ENCODE results near the gene NCMAP. TPM values are rescaled to one million over a fixed set of nuclear protein-coding genes. Genes with fewer than 3 reads are reported as not detected.

NCMAP gene
- total RNA-seq, 1 donor from 2014 or later = 0.49 TPM

GRCh38 chr1:24558902-24559791 lies 3.3 kb downstream of the NCMAP start:
- Histone ChIP-seq H4K20me1 (ENCODE audit: low read depth) (no peaks in the 10 kb centered on the region), H3K9ac (no peak overlapping the region), H3K27ac (no peak overlapping the region), H2AFZ (replicated peaks) (peak overlapping the region; percentile 86), H3F3A (ENCODE audit: low read depth) (no peaks in the 10 kb centered on the region), H3K79me2 (ENCODE audit: low read depth) (no peaks in the 10 kb centered on the region), H3K9me3 (ENCODE audit: low read depth) (no peaks in the 10 kb centered on the region), H3K4me1 (no peaks in the 10 kb centered on the region), H3K27me3 (peaks cover 44% of the 10 kb centered on the region), H3K4me2 (no peak overlapping the region), H3K36me3 (no peaks in the 10 kb centered on the region), H3K4me3 (no peak overlapping the region)
- Mint-ChIP-seq H3K36me3 (no peaks in the 10 kb centered on the region), H3K9me3 (no peaks in the 10 kb centered on the region), H3K4me1 (peaks cover 56% of the 10 kb centered on the region), H3K27ac (no peak overlapping the region), H3K27me3 (ENCODE audit: insufficient read depth, low read depth) (peaks cover 30% of the 10 kb centered on the region), H3K4me3 (no peak overlapping the region)
- DNase-seq (ENCODE audit: low spot score) = peak; percentile 47
- TF ChIP-seq EZH2 (IDR thresholded peaks at IDR 0.05) = no peak
- TF ChIP-seq EZH2phosphoT487 (IDR thresholded peaks at IDR 0.05) = no peak
- TF ChIP-seq CTCF (IDR thresholded peaks at IDR 0.05) = no peak

GRCh38 chr1:24560361-24560760 lies 4.5 kb downstream of the NCMAP start:
- no peak overlapping the region for H3K4me3 ChIP-seq
- H3K9me3 ChIP-seq (ENCODE audit: low read depth) = no peaks in the 10 kb centered on the region
- peaks cover 27% of the 10 kb centered on the region for H3K27me3 Mint-ChIP-seq (ENCODE audit: insufficient read depth, low read depth)
- no peak for TF ChIP-seq EZH2phosphoT487 (IDR thresholded peaks at IDR 0.05)
- TF ChIP-seq EZH2 (IDR thresholded peaks at IDR 0.05) = no peak
- no peak for TF ChIP-seq CTCF (IDR thresholded peaks at IDR 0.05)
- DNase-seq (ENCODE audit: low spot score) = no peak
- no peaks in the 10 kb centered on the region for H3K79me2 ChIP-seq (ENCODE audit: low read depth)
- no peaks in the 10 kb centered on the region for H3K36me3 Mint-ChIP-seq
- H3K9ac ChIP-seq = no peak overlapping the region
- H4K20me1 ChIP-seq (ENCODE audit: low read depth) = no peaks in the 10 kb centered on the region
- no peaks in the 10 kb centered on the region for H3K36me3 ChIP-seq
- no peak overlapping the region for H3K27ac ChIP-seq
- H3K4me1 ChIP-seq = no peaks in the 10 kb centered on the region
- no peaks in the 10 kb centered on the region for H3F3A ChIP-seq (ENCODE audit: low read depth)
- no peak overlapping the region for H2AFZ ChIP-seq (replicated peaks)
- H3K4me1 Mint-ChIP-seq = peaks cover 48% of the 10 kb centered on the region
- no peak overlapping the region for H3K4me2 ChIP-seq
- H3K9me3 Mint-ChIP-seq = no peaks in the 10 kb centered on the region
- no peak overlapping the region for H3K4me3 Mint-ChIP-seq
- H3K27me3 ChIP-seq = peaks cover 31% of the 10 kb centered on the region
- H3K27ac Mint-ChIP-seq = peak overlapping the region; percentile 12

DNA sequence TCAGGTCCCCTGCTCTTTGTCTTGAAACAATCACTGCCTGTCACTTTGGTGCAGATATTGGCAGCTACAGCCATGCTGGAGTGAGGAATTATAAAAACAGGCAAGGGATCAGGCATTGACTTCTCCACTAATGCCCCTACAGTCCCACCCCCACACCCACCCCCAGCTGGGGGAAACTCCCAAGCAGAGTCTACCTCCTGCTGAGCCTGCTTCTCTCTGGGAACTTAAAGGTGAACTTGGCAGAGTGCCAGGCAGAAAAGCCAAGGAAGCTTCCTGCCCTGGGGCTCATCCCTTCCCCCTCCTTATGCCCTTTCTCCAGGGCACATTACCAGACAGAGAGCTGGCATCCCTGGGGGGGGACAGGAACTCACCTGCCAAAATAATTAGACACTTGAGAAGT lies 6.7 kb downstream of the NCMAP start:
- TF ChIP-seq EZH2phosphoT487 (IDR thresholded peaks at IDR 0.05) (no peak), CTCF (IDR thresholded peaks at IDR 0.05) (no peak), EZH2 (IDR thresholded peaks at IDR 0.05) (no peak)

More for the DNA sequence above, 6.7 kb downstream of the NCMAP start:
- H3K27me3 Mint-ChIP-seq (ENCODE audit: insufficient read depth, low read depth) = peaks cover 14% of the 10 kb centered on the region
- Histone ChIP-seq H3K27me3 (peaks cover 9% of the 10 kb centered on the region), H3K4me3 (no peak overlapping the region), H3K9ac (no peak overlapping the region), H2AFZ (replicated peaks) (no peak overlapping the region), H3F3A (ENCODE audit: low read depth) (no peaks in the 10 kb centered on the region), H3K4me1 (no peaks in the 10 kb centered on the region), H3K79me2 (ENCODE audit: low read depth) (no peaks in the 10 kb centered on the region), H3K27ac (no peak overlapping the region), H4K20me1 (ENCODE audit: low read depth) (no peaks in the 10 kb centered on the region), H3K4me2 (no peak overlapping the region), H3K9me3 (ENCODE audit: low read depth) (no peaks in the 10 kb centered on the region), H3K36me3 (no peaks in the 10 kb centered on the region)
- no peaks in the 10 kb centered on the region for H3K36me3 Mint-ChIP-seq
- H3K4me1 Mint-ChIP-seq = peaks cover 41% of the 10 kb centered on the region
- no peak overlapping the region for H3K4me3 Mint-ChIP-seq
- no peaks in the 10 kb centered on the region for H3K9me3 Mint-ChIP-seq
- H3K27ac Mint-ChIP-seq = no peak overlapping the region
- no peak for DNase-seq (ENCODE audit: low spot score)
